H9 (cell line): Measurements from ENCODE around the gene SAT2. TPM values are rescaled to one million over a fixed set of nuclear protein-coding genes. Genes with fewer than 3 reads are reported as not detected.

Source experiments
- DNase-seq: peaks from one replicate; pipeline ENCODE4 v3.0.0-alpha.2; 2017
- H2AFZ ChIP-seq: one replicate; pipeline ENCODE4 v1.6.1; 2013; ENCODE audit warnings: mild to moderate bottlenecking, low read length, control low read depth, moderate library complexity
- H2AK5ac ChIP-seq: 2 replicates; pipeline ENCODE4 v1.6.1; 2013; ENCODE audit warnings: low read length, control low read depth, mixed read lengths; ENCODE audit not compliant: insufficient read length
- H2BK120ac ChIP-seq: one replicate; pipeline ENCODE4 v1.6.1; 2013; ENCODE audit warnings: low read depth, mild to moderate bottlenecking, low read length, control low read depth, inconsistent platforms; ENCODE audit not compliant: poor library complexity, severe bottlenecking
- H2BK12ac ChIP-seq: 2 replicates; pipeline ENCODE4 v1.6.1; 2013; ENCODE audit warnings: low read length, control low read depth, mixed read lengths, low read depth; ENCODE audit not compliant: insufficient read length
- H2BK15ac ChIP-seq: 2 replicates; pipeline ENCODE4 v1.6.1; 2013; ENCODE audit warnings: low read depth, low read length, control low read depth
- H2BK20ac ChIP-seq: one replicate; pipeline ENCODE4 v1.6.1; 2013; ENCODE audit warnings: low read depth, mild to moderate bottlenecking, low read length, control low read depth, inconsistent platforms; ENCODE audit not compliant: poor library complexity, severe bottlenecking
- H2BK5ac ChIP-seq: 2 replicates; pipeline ENCODE4 v1.6.1; 2013; ENCODE audit warnings: low read length, control low read depth, mixed read lengths; ENCODE audit not compliant: insufficient read length
- H3K14ac ChIP-seq: 2 replicates; pipeline ENCODE4 v1.6.1; 2013; ENCODE audit warnings: low read length, control low read depth; ENCODE audit not compliant: insufficient read depth
- H3K18ac ChIP-seq: 2 replicates; pipeline ENCODE4 v1.6.1; 2013; ENCODE audit warnings: low read depth, mild to moderate bottlenecking, mixed read lengths, low read length, control low read depth; ENCODE audit not compliant: insufficient read length
- H3K23ac ChIP-seq: 2 replicates; pipeline ENCODE4 v1.6.1; 2013; ENCODE audit warnings: low read length, control low read depth, mixed read lengths, low read depth; ENCODE audit not compliant: insufficient read length
- H3K23me2 ChIP-seq: 2 replicates; pipeline ENCODE4 v1.6.1; 2013; ENCODE audit warnings: low read depth, mild to moderate bottlenecking, mixed read lengths, low read length, control low read depth; ENCODE audit not compliant: insufficient read length, poor library complexity, severe bottlenecking
- H3K27ac ChIP-seq: 2 replicates; pipeline ENCODE4 v1.5.1; 2013; ENCODE audit warnings: low read length, control low read depth, mixed read lengths, low read depth; ENCODE audit not compliant: insufficient read length
- H3K27me3 ChIP-seq: 2 replicates; pipeline ENCODE4 v1.6.1; 2013; ENCODE audit warnings: low read length, control low read depth, inconsistent platforms; ENCODE audit not compliant: insufficient read depth
- H3K4ac ChIP-seq: 2 replicates; pipeline ENCODE4 v1.6.1; 2013; ENCODE audit warnings: low read depth, mild to moderate bottlenecking, control low read depth, inconsistent platforms, low read length, moderate library complexity
- H3K4me1 ChIP-seq: 2 replicates; pipeline ENCODE4 v1.6.1; 2013; ENCODE audit warnings: low read length, control low read depth, inconsistent platforms; ENCODE audit not compliant: insufficient read depth
- H3K4me2 ChIP-seq: 2 replicates; pipeline ENCODE4 v1.6.1; 2013; ENCODE audit warnings: low read length, control low read depth, mixed read lengths; ENCODE audit not compliant: insufficient read length, insufficient read depth
- H3K56ac ChIP-seq: 2 replicates; pipeline ENCODE4 v1.6.1; 2013; ENCODE audit warnings: low read depth, mild to moderate bottlenecking, mixed read lengths, low read length, control low read depth; ENCODE audit not compliant: insufficient read length
- H3K79me1 ChIP-seq: 2 replicates; pipeline ENCODE4 v1.6.1; 2013; ENCODE audit warnings: low read depth, mild to moderate bottlenecking, moderate library complexity, low read length, control low read depth, inconsistent platforms; ENCODE audit not compliant: insufficient read depth, poor library complexity, severe bottlenecking
- H3K79me2 ChIP-seq: 2 replicates; pipeline ENCODE4 v1.6.1; 2013; ENCODE audit warnings: low read length, control low read depth, inconsistent platforms; ENCODE audit not compliant: insufficient read depth
- H3K9ac ChIP-seq: 2 replicates; pipeline ENCODE4 v1.6.1; 2013; ENCODE audit warnings: low read length, control low read depth, mixed read lengths; ENCODE audit not compliant: insufficient read length; ENCODE audit errors: extremely low read depth
- H3K9me3 ChIP-seq: one replicate; pipeline ENCODE4 v1.6.1; 2013; ENCODE audit warnings: low read depth, low read length, inconsistent platforms; ENCODE audit not compliant: control insufficient read depth
- H3T11ph ChIP-seq: one replicate; pipeline ENCODE4 v1.6.1; 2013; ENCODE audit warnings: mild to moderate bottlenecking, low read length, control low read depth, inconsistent platforms
- H4K20me1 ChIP-seq: one replicate; pipeline ENCODE4 v1.6.1; 2013; ENCODE audit not compliant: control insufficient read depth, insufficient read length, insufficient read depth
- H4K5ac ChIP-seq: 2 replicates; pipeline ENCODE4 v1.6.1; 2013; ENCODE audit warnings: low read depth, mild to moderate bottlenecking, mixed read lengths, low read length, control low read depth; ENCODE audit not compliant: insufficient read length
- H4K8ac ChIP-seq: replicated peaks from 2 replicates; pipeline ENCODE4 v1.6.1; 2013; ENCODE audit warnings: low read length, control low read depth, mixed read lengths, low read depth; ENCODE audit not compliant: insufficient read length
- H4K91ac ChIP-seq: 2 replicates; pipeline ENCODE4 v1.6.1; 2013; ENCODE audit warnings: low read depth, mild to moderate bottlenecking, moderate library complexity, mixed read lengths, low read length, control low read depth; ENCODE audit not compliant: insufficient read length
- H3K27ac Mint-ChIP-seq, 3 experiments: 2 replicates in 2 of 3; 3 replicates in 1 of 3; pipeline ENCODE4 v1.8.0; 2020 to 2021; ENCODE audit warnings: mixed read lengths in 3 of 3, mild to moderate bottlenecking in 1 of 3, moderate library complexity in 1 of 3
- H3K27me3 Mint-ChIP-seq: 2 replicates; pipeline ENCODE4 v1.8.0; 2021; ENCODE audit warnings: low read depth, mild to moderate bottlenecking, moderate library complexity, mixed read lengths
- H3K36me3 Mint-ChIP-seq, 3 experiments: 2 replicates in 2 of 3; 3 replicates in 1 of 3; pipeline ENCODE4 v1.8.0; 2020 to 2021; ENCODE audit warnings: low read depth in 3 of 3, mixed read lengths in 3 of 3; ENCODE audit not compliant: insufficient read depth in 1 of 3
- H3K4me1 Mint-ChIP-seq, 2 experiments: 2 replicates each; pipeline ENCODE4 v1.8.0; 2020; ENCODE audit warnings: mixed read lengths in 2 of 2
- H3K4me3 Mint-ChIP-seq, 2 experiments: 2 replicates in 1 of 2; 3 replicates in 1 of 2; pipeline ENCODE4 v1.8.0; 2020 to 2021; ENCODE audit warnings: mild to moderate bottlenecking in 2 of 2, mixed read lengths in 2 of 2, moderate library complexity in 1 of 2
- H3K9me3 Mint-ChIP-seq, 2 experiments: 2 replicates in 1 of 2; 3 replicates in 1 of 2; pipeline ENCODE4 v1.8.0; 2020; ENCODE audit warnings: mild to moderate bottlenecking in 2 of 2, mixed read lengths in 2 of 2, moderate library complexity in 1 of 2
- WGBS: extraction: QIAGEN DNeasy Blood & Tissue Kit; methylation state at CpG from one replicate; pipeline ENCODE4 v1.1.7; 2013; ENCODE audit warnings: missing lambda C conversion rate, low lambda C conversion rate, mixed read lengths; ENCODE audit not compliant: insufficient read length; ENCODE audit errors: extremely low coverage; 5-methylcytosine and 5-hydroxymethylcytosine counted together
- total RNA-seq: library from RNA; stranded (reverse); gene quantifications from 2 replicates; pipeline ENCODE4 v1.2.1, GENCODE V29; 2021
- TF ChIP-seq, protein P1 (sequence below): fragments of 200-600 bp; sonication (generic); conservative IDR thresholded peaks from 3 replicates; pipeline ENCODE4 v1.8.0; 2021; ENCODE audit warnings: antibody characterized with exemption, mild to moderate bottlenecking

The SAT2 gene
- total RNA-seq, 1 experiment from 2014 or later, result 72.1 TPM

DNA sequence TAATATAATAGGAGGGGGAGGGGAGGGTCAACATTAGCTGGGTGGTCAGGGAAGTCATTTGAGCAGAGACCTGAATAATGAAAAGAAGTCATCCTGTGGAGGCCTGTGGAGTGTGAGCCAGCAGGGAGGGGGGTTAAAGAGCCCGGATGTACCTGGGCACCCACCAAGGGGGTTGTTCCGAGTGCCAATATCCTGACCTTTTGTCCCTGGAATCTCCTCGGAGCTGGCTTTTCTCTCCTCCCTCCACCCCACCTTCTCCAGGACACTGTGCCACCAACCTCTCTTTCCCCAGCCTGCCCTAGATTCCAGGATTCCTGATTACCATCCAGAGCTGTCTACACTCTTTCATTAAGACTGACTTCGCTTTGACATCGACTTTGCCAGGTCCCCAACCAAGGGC is 8.5 kb upstream of the SAT2 start:
- Histone ChIP-seq H3K56ac (no peak overlapping the region), H4K8ac (no peak overlapping the region), H3K18ac (no peak overlapping the region), H3K14ac (no peak overlapping the region), H4K20me1 (no peaks in the 10 kb centered on the region), H3K79me1 (no peaks in the 10 kb centered on the region), H2AFZ (no peak overlapping the region), H2BK12ac (no peak overlapping the region), H3K23ac (no peak overlapping the region), H3K4ac (no peak overlapping the region), H2BK15ac (0 out of 2 replicates have a peak overlapping the region, but pooled peaks have one; percentile 93), H3K23me2 (no peaks in the 10 kb centered on the region), H3K4me1 (peaks cover 2% of the 10 kb centered on the region; the same call in 1 of the 2 replicates), H3K9me3 (no peaks in the 10 kb centered on the region), H2BK120ac (no peak overlapping the region), H3K27me3 (no peaks in the 10 kb centered on the region), H3K4me2 (no peak overlapping the region), H2BK5ac (no peak overlapping the region), H3T11ph (no peak overlapping the region), H2BK20ac (peak overlapping the region; percentile 12), H3K27ac (no peak overlapping the region), H3K79me2 (no peaks in the 10 kb centered on the region), H4K91ac (no peak overlapping the region), H4K5ac (no peak overlapping the region), H3K9ac (no peak overlapping the region), H2AK5ac (no peak overlapping the region)
- peaks cover 3% of the 10 kb centered on the region; the same call in 1 of the 2 replicates for H3K27me3 Mint-ChIP-seq
- WGBS, result no CpG with 5 or more reads among the region's 5 CpGs
- peaks cover 26 to 35% of the 10 kb centered on the region in 2 experiments for H3K4me1 Mint-ChIP-seq
- no peak overlapping the region for H3K27ac Mint-ChIP-seq
- TF ChIP-seq, protein P1, sequence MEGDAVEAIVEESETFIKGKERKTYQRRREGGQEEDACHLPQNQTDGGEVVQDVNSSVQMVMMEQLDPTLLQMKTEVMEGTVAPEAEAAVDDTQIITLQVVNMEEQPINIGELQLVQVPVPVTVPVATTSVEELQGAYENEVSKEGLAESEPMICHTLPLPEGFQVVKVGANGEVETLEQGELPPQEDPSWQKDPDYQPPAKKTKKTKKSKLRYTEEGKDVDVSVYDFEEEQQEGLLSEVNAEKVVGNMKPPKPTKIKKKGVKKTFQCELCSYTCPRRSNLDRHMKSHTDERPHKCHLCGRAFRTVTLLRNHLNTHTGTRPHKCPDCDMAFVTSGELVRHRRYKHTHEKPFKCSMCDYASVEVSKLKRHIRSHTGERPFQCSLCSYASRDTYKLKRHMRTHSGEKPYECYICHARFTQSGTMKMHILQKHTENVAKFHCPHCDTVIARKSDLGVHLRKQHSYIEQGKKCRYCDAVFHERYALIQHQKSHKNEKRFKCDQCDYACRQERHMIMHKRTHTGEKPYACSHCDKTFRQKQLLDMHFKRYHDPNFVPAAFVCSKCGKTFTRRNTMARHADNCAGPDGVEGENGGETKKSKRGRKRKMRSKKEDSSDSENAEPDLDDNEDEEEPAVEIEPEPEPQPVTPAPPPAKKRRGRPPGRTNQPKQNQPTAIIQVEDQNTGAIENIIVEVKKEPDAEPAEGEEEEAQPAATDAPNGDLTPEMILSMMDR, result no peak
- H3K9me3 Mint-ChIP-seq, result no peaks in the 10 kb centered on the region; a peak in 1 of 5 replicates
- peak; percentile 36 for DNase-seq
- H3K36me3 Mint-ChIP-seq, result no peaks in the 10 kb centered on the region
- H3K4me3 Mint-ChIP-seq, result no peak overlapping the region
